Stomach (tissue), 4 donors: ENCODE results near the gene TCTN1.

Source experiments
- CTCF ChIP-seq, 7 experiments: fragments of 450-650 bp in 4 of 7; fragments of 200-600 bp in 3 of 7; sonication (generic) in 3 of 7; IDR thresholded peaks; one replicate each; pipeline ENCODE4 v1.5.1; 2016 to 2019; ENCODE audit warnings: antibody characterized with exemption in 7 of 7, control low read depth in 2 of 7, mild to moderate bottlenecking in 1 of 7
- EP300 ChIP-seq: sonication (generic); formaldehyde crosslinking; IDR thresholded peaks from one replicate; pipeline ENCODE4 v1.6.1; 2017; ENCODE audit warnings: antibody characterized with exemption
- POLR2A ChIP-seq, 4 donors: fragments of 450-650 bp; IDR thresholded peaks; one replicate each; pipeline ENCODE4 v1.6.1; 2016; ENCODE audit warnings: antibody characterized with exemption in 4 of 4, control low read depth in 2 of 4, mild to moderate bottlenecking in 1 of 4, moderate library complexity in 1 of 4
- POLR2AphosphoS5 ChIP-seq, 3 donors: sonication (generic); formaldehyde crosslinking; IDR thresholded peaks; one replicate each; pipeline ENCODE4 v1.6.1; 2016; ENCODE audit warnings: antibody characterized with exemption in 3 of 3

DNA sequence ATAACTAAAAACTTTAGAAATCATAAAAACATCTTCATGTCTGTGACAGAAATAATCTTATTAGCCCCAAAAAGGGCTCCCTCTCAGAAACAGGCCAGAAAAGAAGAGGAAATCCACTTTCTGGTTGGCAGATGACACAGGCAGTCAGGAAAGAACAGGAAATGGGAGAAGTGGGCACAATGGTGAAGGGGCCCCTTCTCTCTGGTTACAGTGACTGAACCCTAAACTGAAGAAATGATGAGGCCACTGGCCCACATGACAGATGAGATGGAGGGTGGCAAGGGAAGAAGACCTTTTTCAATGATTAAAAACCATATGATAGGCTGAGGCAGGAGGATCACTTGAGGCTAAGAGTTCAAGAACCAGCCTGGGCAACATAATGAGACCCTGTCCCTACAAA lies 21.1 kb downstream of the TCTN1 start:
- TF ChIP-seq CTCF (IDR thresholded peaks at IDR 0.05) (no peak), POLR2A (IDR thresholded peaks at IDR 0.05) (no peak), EP300 (no peak), POLR2AphosphoS5 (IDR thresholded peaks at IDR 0.05) (no peak)
